ENCODE measurements around the gene LDHA. TPM values are rescaled to one million over a fixed set of nuclear protein-coding genes. Genes with fewer than 3 reads are reported as not detected.

LDHA gene
- total RNA-seq, 1 donor from 2014 or later, result 112 TPM

- TF ChIP-seq, protein P1, sequence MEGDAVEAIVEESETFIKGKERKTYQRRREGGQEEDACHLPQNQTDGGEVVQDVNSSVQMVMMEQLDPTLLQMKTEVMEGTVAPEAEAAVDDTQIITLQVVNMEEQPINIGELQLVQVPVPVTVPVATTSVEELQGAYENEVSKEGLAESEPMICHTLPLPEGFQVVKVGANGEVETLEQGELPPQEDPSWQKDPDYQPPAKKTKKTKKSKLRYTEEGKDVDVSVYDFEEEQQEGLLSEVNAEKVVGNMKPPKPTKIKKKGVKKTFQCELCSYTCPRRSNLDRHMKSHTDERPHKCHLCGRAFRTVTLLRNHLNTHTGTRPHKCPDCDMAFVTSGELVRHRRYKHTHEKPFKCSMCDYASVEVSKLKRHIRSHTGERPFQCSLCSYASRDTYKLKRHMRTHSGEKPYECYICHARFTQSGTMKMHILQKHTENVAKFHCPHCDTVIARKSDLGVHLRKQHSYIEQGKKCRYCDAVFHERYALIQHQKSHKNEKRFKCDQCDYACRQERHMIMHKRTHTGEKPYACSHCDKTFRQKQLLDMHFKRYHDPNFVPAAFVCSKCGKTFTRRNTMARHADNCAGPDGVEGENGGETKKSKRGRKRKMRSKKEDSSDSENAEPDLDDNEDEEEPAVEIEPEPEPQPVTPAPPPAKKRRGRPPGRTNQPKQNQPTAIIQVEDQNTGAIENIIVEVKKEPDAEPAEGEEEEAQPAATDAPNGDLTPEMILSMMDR (IDR thresholded peaks at IDR 0.05; ENCODE audit: partially characterized antibody, unreplicated experiment), result no peak
- H3K4me3 Mint-ChIP-seq (ENCODE audit: unreplicated experiment), result no peak overlapping the region
- no peaks in the 10 kb centered on the region for H3K36me3 Mint-ChIP-seq (ENCODE audit: unreplicated experiment)
- H3K4me1 Mint-ChIP-seq (ENCODE audit: low read depth, unreplicated experiment), result peaks cover 3% of the 10 kb centered on the region
- DNase-seq, result no peak
- H3K27me3 Mint-ChIP-seq (ENCODE audit: unreplicated experiment), result peaks cover 9% of the 10 kb centered on the region
- no peak overlapping the region for H3K27ac Mint-ChIP-seq (ENCODE audit: unreplicated experiment)
- H3K9me3 Mint-ChIP-seq (ENCODE audit: unreplicated experiment), result peaks cover 12% of the 10 kb centered on the region
Observed at GRCh38 chr11:18392434-18393321, 1.7 kb upstream of the LDHA start.

- Mint-ChIP-seq H3K36me3 (ENCODE audit: unreplicated experiment) (no peaks in the 10 kb centered on the region), H3K9me3 (ENCODE audit: unreplicated experiment) (peaks cover 12% of the 10 kb centered on the region), H3K4me1 (ENCODE audit: low read depth, unreplicated experiment) (peaks cover 3% of the 10 kb centered on the region), H3K27me3 (ENCODE audit: unreplicated experiment) (peaks cover 9% of the 10 kb centered on the region), H3K4me3 (ENCODE audit: unreplicated experiment) (peak overlapping the region; percentile 93), H3K27ac (ENCODE audit: unreplicated experiment) (no peak overlapping the region)
- TF ChIP-seq, protein P1 (IDR thresholded peaks at IDR 0.05; ENCODE audit: partially characterized antibody, unreplicated experiment), result no peak
- no peak for DNase-seq
Observed at GRCh38 chr11:18393581-18394274, 635 bp upstream of the LDHA start.

GRCh38 chr11:18394928-18395734 is 768 bp downstream of the LDHA start:
- H3K36me3 Mint-ChIP-seq (ENCODE audit: unreplicated experiment), result no peaks in the 10 kb centered on the region
- DNase-seq, result peak; percentile 31
- peaks cover 3% of the 10 kb centered on the region for H3K4me1 Mint-ChIP-seq (ENCODE audit: low read depth, unreplicated experiment)
- H3K27me3 Mint-ChIP-seq (ENCODE audit: unreplicated experiment), result peaks cover 9% of the 10 kb centered on the region
- peak overlapping the region; percentile 93 for H3K4me3 Mint-ChIP-seq (ENCODE audit: unreplicated experiment)
- TF ChIP-seq, protein P1 (IDR thresholded peaks at IDR 0.05; ENCODE audit: partially characterized antibody, unreplicated experiment), result no peak
- H3K9me3 Mint-ChIP-seq (ENCODE audit: unreplicated experiment), result peaks cover 12% of the 10 kb centered on the region
- H3K27ac Mint-ChIP-seq (ENCODE audit: unreplicated experiment), result peak overlapping the region; percentile 90

- Mint-ChIP-seq H3K27ac (ENCODE audit: unreplicated experiment) (peak overlapping the region; percentile 90), H3K4me1 (ENCODE audit: low read depth, unreplicated experiment) (peaks cover 3% of the 10 kb centered on the region), H3K4me3 (ENCODE audit: unreplicated experiment) (peak overlapping the region; percentile 93), H3K27me3 (ENCODE audit: unreplicated experiment) (peaks cover 9% of the 10 kb centered on the region), H3K36me3 (ENCODE audit: unreplicated experiment) (no peaks in the 10 kb centered on the region), H3K9me3 (ENCODE audit: unreplicated experiment) (peaks cover 12% of the 10 kb centered on the region)
- TF ChIP-seq, protein P1 (IDR thresholded peaks at IDR 0.05; ENCODE audit: partially characterized antibody, unreplicated experiment), result no peak
- peak; percentile 97 for DNase-seq
Observed at GRCh38 chr11:18395735-18396504, 1.6 kb downstream of the LDHA start.

All from glutamatergic neuron (in vitro differentiated cells).